Activated CD8-positive, alpha-beta memory T cell treated with anti-CD3 and anti-CD28 coated beads, Interleukin-2, amount 10 ng/mL, durations not matched to agents 7 days and 5 days (primary cell): ENCODE results near the gene GFI1B. TPM values are rescaled to one million over a fixed set of nuclear protein-coding genes. Genes with fewer than 3 reads are reported as not detected.

Experiments used
- ATAC-seq: fragments of 150-1000 bp; cut with Tn5 transposase; one replicate; pipeline ENCODE4 v1.10.0; 2021; ENCODE audit warnings: moderate library complexity
- CTCF ChIA-PET: fragments of 350-600 bp; sonication (Branson Sonifier 250); formaldehyde crosslinking; loops from one replicate; lab custom pipeline; 2021; ENCODE audit warnings: antibody characterized with exemption; lab: Charles Lee
- DNase-seq: peaks from one replicate; pipeline ENCODE4 v3.0.0-alpha.2; 2020
- H3K27ac Mint-ChIP-seq: one replicate; pipeline ENCODE4 v1.8.0; 2021; ENCODE audit warnings: mild to moderate bottlenecking, mixed read lengths
- H3K27me3 Mint-ChIP-seq: one replicate; pipeline ENCODE4 v1.8.0; 2021; ENCODE audit warnings: mixed read lengths
- H3K36me3 Mint-ChIP-seq: one replicate; pipeline ENCODE4 v1.8.0; 2021; ENCODE audit warnings: mild to moderate bottlenecking, mixed read lengths
- H3K4me1 Mint-ChIP-seq: one replicate; pipeline ENCODE4 v1.8.0; 2021; ENCODE audit warnings: mixed read lengths
- H3K4me3 Mint-ChIP-seq: one replicate; pipeline ENCODE4 v1.8.0; 2021; ENCODE audit warnings: mild to moderate bottlenecking, moderate library complexity, mixed read lengths
- H3K9me3 Mint-ChIP-seq: one replicate; pipeline ENCODE4 v1.8.0; 2022; ENCODE audit warnings: low read depth, mixed read lengths
- total RNA-seq, 2 experiments: library from RNA; stranded (reverse); gene quantifications; one replicate each; pipeline ENCODE4 v1.2.3, GENCODE V29; 2021

Gene GFI1B
- total RNA-seq, 2 experiments from 2014 or later: not detected

DNA sequence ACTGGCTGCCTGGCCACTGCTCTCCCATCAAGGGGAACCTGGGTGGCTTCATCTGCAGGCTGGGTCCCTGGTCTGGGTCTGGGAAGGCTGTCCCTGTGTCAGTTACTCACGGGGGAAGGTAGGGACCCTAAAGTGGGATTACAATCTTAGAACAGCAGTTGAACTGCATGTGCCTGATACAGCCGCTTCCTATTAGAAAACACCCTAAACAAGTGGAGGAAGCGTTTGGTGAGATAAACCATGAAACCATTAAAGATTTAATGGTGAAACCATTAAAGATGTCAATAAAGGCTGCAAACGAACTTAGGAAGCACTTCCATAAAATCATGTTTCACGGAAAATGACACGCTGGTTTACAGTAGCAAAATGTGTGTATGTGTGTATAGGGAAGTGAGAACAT, 2.5 kb upstream of the GFI1B start:
- no peaks in the 10 kb centered on the region for H3K9me3 Mint-ChIP-seq
- H3K4me1 Mint-ChIP-seq: peaks cover 7% of the 10 kb centered on the region
- DNase-seq: no peak
- peaks cover 51% of the 10 kb centered on the region for H3K27me3 Mint-ChIP-seq
- CTCF ChIA-PET: interaction anchor here (1.0 to 2.5 kb wide), 3 partner anchors 29 to 168 kb away, joined by 3 to 5 read pairs (median 4); no protein-coding TSS in a partner anchor
- no peak overlapping the region for H3K4me3 Mint-ChIP-seq
- no peak overlapping the region for H3K27ac Mint-ChIP-seq
- ATAC-seq: no peak
- H3K36me3 Mint-ChIP-seq: no peaks in the 10 kb centered on the region

DNA sequence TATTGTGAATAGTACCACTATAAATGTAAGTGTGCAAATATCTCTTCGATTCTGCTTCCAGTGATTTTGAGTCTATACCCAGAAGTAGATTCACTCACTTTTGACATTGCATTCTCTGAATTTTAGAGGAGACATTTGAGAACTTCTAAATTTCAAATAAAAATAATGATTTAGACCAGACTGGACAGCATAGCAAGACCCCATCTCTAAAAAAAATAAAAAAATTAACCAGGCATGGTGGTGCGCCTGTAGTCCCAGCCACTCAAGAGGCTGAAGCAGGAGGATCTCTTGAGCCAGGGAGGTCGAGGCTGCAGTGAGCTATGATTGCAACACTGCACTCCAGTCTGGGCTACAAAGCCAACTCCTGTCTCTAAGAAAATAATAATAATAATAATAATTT, 1.9 kb upstream of the GFI1B start:
- Mint-ChIP-seq H3K4me1 (peaks cover 7% of the 10 kb centered on the region), H3K36me3 (no peaks in the 10 kb centered on the region), H3K27ac (no peak overlapping the region), H3K9me3 (no peaks in the 10 kb centered on the region), H3K27me3 (peaks cover 57% of the 10 kb centered on the region), H3K4me3 (no peak overlapping the region)
- CTCF ChIA-PET: interaction anchor here (1.0 kb wide), 1 partner anchor 46 kb away, joined by 4 read pairs; no protein-coding TSS in a partner anchor
- ATAC-seq: no peak
- no peak for DNase-seq

DNA sequence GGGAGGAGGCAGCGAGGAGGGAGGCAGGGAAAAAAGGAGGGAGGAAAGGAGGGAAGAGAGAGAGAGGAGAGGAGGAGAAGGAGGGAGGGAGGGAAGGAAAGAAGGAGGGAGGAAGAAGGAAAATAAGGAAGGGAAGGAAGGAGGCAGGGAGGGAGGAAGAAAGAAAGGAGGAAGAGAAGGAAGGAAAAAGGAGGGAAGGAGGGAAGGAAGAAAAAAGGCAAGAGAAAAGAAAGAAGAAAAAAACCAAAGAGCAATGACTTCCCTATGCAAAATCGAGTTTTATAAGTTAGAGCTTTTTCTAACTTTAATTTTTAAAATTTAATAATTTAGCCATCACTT, 413 bp upstream of the GFI1B start:
- H3K27me3 Mint-ChIP-seq: peaks cover 70% of the 10 kb centered on the region
- H3K4me3 Mint-ChIP-seq: no peak overlapping the region
- no peak overlapping the region for H3K27ac Mint-ChIP-seq
- CTCF ChIA-PET: interaction anchor here (0.7 to 1.7 kb wide), 13 partner anchors 13 to 183 kb away, joined by 3 to 8 read pairs (median 3); partner anchors contain the start of gene GTF3C5
- H3K4me1 Mint-ChIP-seq: peaks cover 4% of the 10 kb centered on the region
- ATAC-seq (no peak), DNase-seq (no peak)
- no peaks in the 10 kb centered on the region for H3K9me3 Mint-ChIP-seq
- H3K36me3 Mint-ChIP-seq: no peaks in the 10 kb centered on the region

- CTCF ChIA-PET: interaction anchor here (0.7 to 0.9 kb wide), 3 partner anchors 23 to 164 kb away, joined by 3 to 4 read pairs (median 3); no protein-coding TSS in a partner anchor
- Mint-ChIP-seq H3K4me1 (peaks cover 4% of the 10 kb centered on the region), H3K36me3 (no peaks in the 10 kb centered on the region), H3K4me3 (no peak overlapping the region), H3K9me3 (no peaks in the 10 kb centered on the region), H3K27ac (no peak overlapping the region), H3K27me3 (peaks cover 66% of the 10 kb centered on the region)
- DNase-seq (no peak), ATAC-seq (no peak)
Observed at GRCh38 chr9:132980157-132980556, 1.7 kb downstream of the GFI1B start.

GRCh38 chr9:132982458-132982857, 4.0 kb downstream of the GFI1B start:
- peaks cover 4% of the 10 kb centered on the region for H3K4me1 Mint-ChIP-seq
- peaks cover 61% of the 10 kb centered on the region for H3K27me3 Mint-ChIP-seq
- no peak overlapping the region for H3K4me3 Mint-ChIP-seq
- H3K27ac Mint-ChIP-seq: no peak overlapping the region
- CTCF ChIA-PET: interaction anchor here (0.6 to 1.8 kb wide), 5 partner anchors 9 to 391 kb away, joined by 3 to 4 read pairs (median 3); no protein-coding TSS in a partner anchor
- ATAC-seq (no peak), DNase-seq (no peak)
- H3K36me3 Mint-ChIP-seq: no peaks in the 10 kb centered on the region
- no peaks in the 10 kb centered on the region for H3K9me3 Mint-ChIP-seq

- CTCF ChIA-PET: interaction anchor here (2.1 kb wide), 1 partner anchor 39 kb away, joined by 6 read pairs; no protein-coding TSS in a partner anchor
- H3K4me3 Mint-ChIP-seq: no peak overlapping the region
- no peaks in the 10 kb centered on the region for H3K36me3 Mint-ChIP-seq
- no peaks in the 10 kb centered on the region for H3K9me3 Mint-ChIP-seq
- no peak for ATAC-seq
- peaks cover 1% of the 10 kb centered on the region for H3K4me1 Mint-ChIP-seq
- DNase-seq: no peak
- no peak overlapping the region for H3K27ac Mint-ChIP-seq
- H3K27me3 Mint-ChIP-seq: peaks cover 54% of the 10 kb centered on the region
Observed at GRCh38 chr9:132983491-132984201, 5.2 kb downstream of the GFI1B start.

GRCh38 chr9:132984202-132985070, 5.9 kb downstream of the GFI1B start:
- H3K4me1 Mint-ChIP-seq: no peaks in the 10 kb centered on the region
- no peaks in the 10 kb centered on the region for H3K9me3 Mint-ChIP-seq
- no peaks in the 10 kb centered on the region for H3K36me3 Mint-ChIP-seq
- no peak overlapping the region for H3K27ac Mint-ChIP-seq
- no peak overlapping the region for H3K4me3 Mint-ChIP-seq
- DNase-seq: no peak
- CTCF ChIA-PET: interaction anchor here (2.1 kb wide), 1 partner anchor 38 kb away, joined by 6 read pairs; no protein-coding TSS in a partner anchor
- no peak for ATAC-seq
- peaks cover 47% of the 10 kb centered on the region for H3K27me3 Mint-ChIP-seq

DNA sequence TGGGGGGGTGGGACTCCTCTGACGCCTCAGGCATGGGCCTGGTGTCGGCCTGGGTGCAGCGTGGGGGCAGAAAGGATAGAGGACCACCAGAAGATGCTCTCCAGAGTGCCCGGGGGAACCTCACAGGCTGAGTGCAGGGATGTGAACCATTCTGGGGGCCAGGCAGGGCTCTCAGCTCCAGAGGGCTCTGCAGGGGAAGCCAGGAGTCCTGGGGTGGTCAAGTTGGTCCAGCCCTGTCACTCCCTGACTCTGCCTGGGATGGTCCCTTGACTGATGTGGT, 6.5 kb downstream of the GFI1B start:
- no peak overlapping the region for H3K27ac Mint-ChIP-seq
- CTCF ChIA-PET: interaction anchor here (2.1 kb wide), 1 partner anchor 37 kb away, joined by 6 read pairs; no protein-coding TSS in a partner anchor
- H3K27me3 Mint-ChIP-seq: peaks cover 41% of the 10 kb centered on the region
- DNase-seq: no peak
- no peaks in the 10 kb centered on the region for H3K4me1 Mint-ChIP-seq
- no peak for ATAC-seq
- no peak overlapping the region for H3K4me3 Mint-ChIP-seq
- H3K9me3 Mint-ChIP-seq: no peaks in the 10 kb centered on the region
- H3K36me3 Mint-ChIP-seq: no peaks in the 10 kb centered on the region

- peaks cover 42% of the 10 kb centered on the region for H3K27me3 Mint-ChIP-seq
Observed at GRCh38 chr9:132985489-132985888, 7.0 kb downstream of the GFI1B start.

DNA sequence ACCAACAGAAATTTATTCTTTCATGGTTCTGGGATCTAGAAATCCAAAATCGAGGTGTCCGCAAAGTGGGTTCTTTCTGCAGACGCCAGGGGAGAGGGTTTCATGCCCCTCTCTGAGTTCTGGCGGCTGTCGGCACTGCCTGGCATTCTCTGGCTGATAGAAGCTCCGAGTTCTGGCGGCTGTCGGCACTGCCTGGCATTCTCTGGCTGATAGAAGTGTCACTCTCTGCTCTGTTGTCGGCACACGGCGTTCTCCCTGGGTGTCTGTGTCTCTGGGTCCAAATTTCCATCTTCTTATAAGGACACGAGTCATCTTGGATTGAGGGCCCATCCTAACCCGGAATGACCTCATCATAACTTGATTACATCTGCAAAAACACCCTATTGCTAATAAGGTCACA, 7.6 kb downstream of the GFI1B start:
- CTCF ChIA-PET: interaction anchor here (1.9 kb wide), 1 partner anchor 36 kb away, joined by 5 read pairs; no protein-coding TSS in a partner anchor
- Mint-ChIP-seq H3K4me1 (no peaks in the 10 kb centered on the region), H3K36me3 (no peaks in the 10 kb centered on the region), H3K27me3 (peaks cover 38% of the 10 kb centered on the region), H3K4me3 (no peak overlapping the region), H3K27ac (no peak overlapping the region), H3K9me3 (peaks cover 2% of the 10 kb centered on the region)
- ATAC-seq (no peak), DNase-seq (no peak)

More at GRCh38 chr9:132985489-132985888, 7.0 kb downstream of the GFI1B start:
- Mint-ChIP-seq H3K9me3 (peaks cover 2% of the 10 kb centered on the region), H3K27ac (no peak overlapping the region), H3K36me3 (no peaks in the 10 kb centered on the region), H3K4me3 (no peak overlapping the region), H3K4me1 (no peaks in the 10 kb centered on the region)
- CTCF ChIA-PET: interaction anchor here (2.1 kb wide), 1 partner anchor 37 kb away, joined by 6 read pairs; no protein-coding TSS in a partner anchor
- no peak for DNase-seq
- no peak for ATAC-seq

DNA sequence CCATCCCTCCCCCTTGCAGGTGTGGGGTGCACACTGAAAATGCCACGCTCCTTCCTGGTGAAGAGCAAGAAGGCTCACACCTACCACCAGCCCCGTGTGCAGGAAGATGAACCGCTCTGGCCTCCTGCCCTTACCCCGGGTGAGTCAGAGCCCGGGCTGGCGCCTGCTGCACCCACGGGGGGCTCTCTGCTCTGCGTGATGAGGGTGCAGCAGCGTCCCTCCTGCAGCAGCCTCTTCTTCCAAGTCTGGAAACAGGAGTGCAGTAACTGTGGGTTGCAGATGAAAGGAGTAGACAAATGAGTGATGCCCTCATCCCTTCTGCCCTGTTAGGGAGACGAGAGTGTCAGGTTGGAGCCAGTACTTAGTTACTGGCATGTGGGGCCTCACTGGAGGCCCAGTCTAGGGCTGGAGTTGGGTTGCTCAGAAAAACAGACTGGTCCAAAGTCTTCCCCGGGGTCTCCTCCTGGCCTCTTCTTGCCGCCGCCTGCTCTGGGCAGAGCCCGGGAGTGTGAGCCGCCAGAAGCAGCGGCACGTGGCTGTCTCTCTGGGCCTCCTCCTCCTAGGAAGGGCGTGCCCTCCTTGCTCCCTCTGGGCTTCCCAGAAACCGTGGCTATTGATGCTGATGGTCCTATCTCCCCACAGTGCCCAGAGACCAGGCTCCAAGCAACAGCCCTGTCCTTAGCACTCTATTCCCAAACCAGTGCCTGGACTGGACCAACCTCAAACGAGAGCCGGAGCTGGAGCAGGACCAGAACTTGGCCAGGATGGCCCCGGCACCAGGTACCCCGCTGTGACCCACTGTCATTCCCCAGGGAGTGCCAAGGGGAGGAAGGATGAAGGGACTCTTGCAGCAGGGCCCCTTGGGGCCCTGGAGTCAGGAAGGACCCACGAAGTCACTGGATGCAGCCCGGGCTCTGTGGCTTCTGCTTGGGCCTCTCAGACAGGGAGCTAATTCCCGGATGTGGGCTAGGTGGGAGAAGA, 8.4 kb downstream of the GFI1B start:
- Mint-ChIP-seq H3K27ac (no peak overlapping the region), H3K9me3 (peaks cover 2% of the 10 kb centered on the region), H3K27me3 (peaks cover 38% of the 10 kb centered on the region), H3K36me3 (no peaks in the 10 kb centered on the region), H3K4me1 (peaks cover 6% of the 10 kb centered on the region), H3K4me3 (no peak overlapping the region)
- DNase-seq (no peak), ATAC-seq (no peak)
- CTCF ChIA-PET: interaction anchor here (1.9 kb wide), 1 partner anchor 35 kb away, joined by 5 read pairs; no protein-coding TSS in a partner anchor

DNA sequence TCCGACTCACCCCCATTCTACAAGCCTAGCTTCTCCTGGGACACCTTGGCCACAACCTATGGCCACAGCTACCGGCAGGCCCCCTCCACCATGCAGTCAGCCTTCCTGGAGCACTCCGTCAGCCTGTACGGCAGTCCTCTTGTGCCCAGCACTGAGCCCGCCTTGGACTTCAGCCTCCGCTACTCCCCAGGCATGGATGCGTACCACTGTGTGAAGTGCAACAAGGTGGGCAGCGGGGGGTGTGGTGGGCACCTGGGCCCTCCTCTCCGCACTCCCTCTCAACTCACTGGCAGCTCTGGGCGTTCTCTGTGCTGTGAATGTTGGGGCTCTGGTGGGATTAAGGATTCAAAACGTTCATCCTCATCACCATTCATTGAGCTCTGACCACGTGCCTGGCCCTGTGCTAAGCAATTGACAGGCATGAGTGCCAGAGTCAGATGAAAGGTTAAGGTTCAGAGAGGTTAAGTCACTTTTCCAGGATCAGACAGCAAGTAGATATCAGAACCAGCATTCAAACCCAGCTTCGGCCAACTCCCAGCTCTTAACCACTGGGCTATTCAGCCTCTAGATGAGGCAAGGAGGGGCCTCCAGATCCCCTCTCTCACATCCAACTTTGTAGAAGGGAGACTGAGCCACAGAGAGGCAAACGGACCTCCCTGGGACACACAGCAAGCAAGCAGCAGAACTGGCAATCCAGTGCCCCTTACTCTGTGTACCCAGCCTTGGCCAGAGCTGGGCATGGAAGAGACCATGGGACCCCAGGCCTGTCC, 9.9 kb downstream of the GFI1B start:
- H3K36me3 Mint-ChIP-seq: no peaks in the 10 kb centered on the region
- peaks cover 15% of the 10 kb centered on the region for H3K4me1 Mint-ChIP-seq
- CTCF ChIA-PET: interaction anchor here (0.8 to 1.9 kb wide), 2 partner anchors 33 to 34 kb away, joined by 5 read pairs; no protein-coding TSS in a partner anchor
- no peak overlapping the region for H3K4me3 Mint-ChIP-seq
- no peak overlapping the region for H3K27ac Mint-ChIP-seq
- DNase-seq (no peak), ATAC-seq (no peak)
- H3K9me3 Mint-ChIP-seq: peaks cover 2% of the 10 kb centered on the region
- H3K27me3 Mint-ChIP-seq: peaks cover 40% of the 10 kb centered on the region
